Measurements from ENCODE around the gene PDCD1.
"Not testable (repeated sequence)": the region's sequence is repeated elsewhere in the genome, so short reads cannot be mapped to it uniquely, and the experiment has no call there.

Gene PDCD1

GRCh38 chr2:241822264-241822623 lies 36.5 kb downstream of the PDCD1 start:
- no peak for DNase-seq

- no peak for DNase-seq
Observed at GRCh38 chr2:241821460-241822263, 37.0 kb downstream of the PDCD1 start.

DNA sequence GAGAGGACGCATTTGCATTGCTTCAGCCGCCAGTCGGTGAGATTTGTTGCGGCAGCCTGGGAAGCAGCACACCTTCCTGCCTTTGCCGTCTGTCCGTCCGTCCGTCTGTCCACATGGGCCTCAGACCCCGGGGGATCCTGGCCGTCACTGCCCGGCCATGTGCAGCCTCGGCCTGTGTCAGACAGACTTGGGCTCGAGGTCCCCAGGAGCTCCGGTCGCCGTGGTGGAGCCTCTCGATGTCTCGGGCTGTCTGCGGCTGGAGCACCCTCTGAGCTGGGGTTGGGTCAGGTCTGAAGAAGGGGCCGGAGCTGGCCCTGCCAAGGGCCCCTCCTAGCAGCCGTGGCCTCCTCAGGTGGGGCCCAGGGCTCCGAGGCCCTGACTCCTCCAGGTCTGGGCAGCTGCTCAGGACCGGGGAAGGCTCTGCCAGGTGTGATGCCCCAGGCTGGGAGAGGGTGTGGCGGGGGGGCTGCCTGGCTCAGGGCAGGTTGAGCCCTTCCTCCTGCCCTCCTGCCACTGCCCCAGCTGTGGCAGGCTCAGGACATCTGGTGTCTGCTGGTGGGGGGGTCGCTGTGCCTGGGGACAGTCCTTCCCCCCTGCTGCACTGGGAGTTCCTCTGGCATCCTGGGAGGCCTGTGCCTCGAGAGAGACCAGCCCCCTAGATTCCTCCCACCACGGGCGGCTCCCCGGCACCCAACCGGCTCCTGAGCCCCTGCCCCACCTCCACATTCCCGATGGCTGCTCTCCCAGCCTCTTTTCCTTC lies 37.9 kb downstream of the PDCD1 start:
- DNase-seq: no peak

GRCh38 chr2:241819947-241820624 lies 38.6 kb downstream of the PDCD1 start:
- DNase-seq: not testable (repeated sequence)

GRCh38 chr2:241818943-241819270 lies 39.8 kb downstream of the PDCD1 start:
- DNase-seq: no peak

- no peak for DNase-seq
Observed at GRCh38 chr2:241818229-241818942, 40.3 kb downstream of the PDCD1 start.

- DNase-seq: not testable (repeated sequence)
Observed at GRCh38 chr2:241817821-241818215, 40.9 kb downstream of the PDCD1 start.

- no peak for DNase-seq
Observed at GRCh38 chr2:241817126-241817820, 41.4 kb downstream of the PDCD1 start.

DNA sequence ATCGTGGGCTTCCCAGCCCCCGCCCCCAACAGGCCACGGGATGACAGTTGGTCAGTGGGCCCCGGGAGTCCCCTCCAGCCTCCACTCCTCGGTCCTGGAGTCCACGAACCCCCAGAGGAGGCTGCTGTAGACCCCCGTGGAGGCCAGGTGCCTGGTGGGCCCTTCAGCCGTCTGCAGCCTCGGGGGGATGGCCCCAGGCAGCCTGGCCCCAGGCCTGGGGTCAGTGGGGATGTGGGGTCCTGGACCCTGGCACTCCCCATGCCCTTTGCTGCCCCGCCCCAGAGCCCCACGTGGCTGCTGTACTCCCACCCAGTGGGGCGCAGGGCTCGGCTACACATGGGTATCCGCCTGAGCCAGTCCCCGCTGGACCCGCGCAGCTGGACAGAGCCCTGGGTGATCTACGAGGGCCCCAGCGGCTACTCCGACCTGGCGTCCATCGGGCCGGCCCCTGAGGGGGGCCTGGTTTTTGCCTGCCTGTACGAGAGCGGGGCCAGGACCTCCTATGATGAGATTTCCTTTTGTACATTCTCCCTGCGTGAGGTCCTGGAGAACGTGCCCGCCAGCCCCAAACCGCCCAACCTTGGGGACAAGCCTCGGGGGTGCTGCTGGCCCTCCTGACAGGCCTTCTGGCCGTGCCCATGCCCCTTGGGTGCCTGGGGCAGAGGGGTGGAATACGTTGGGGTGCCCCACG lies 42.1 kb downstream of the PDCD1 start:
- DNase-seq: no peak

- no peak for DNase-seq
Observed at GRCh38 chr2:241815477-241816430, 42.9 kb downstream of the PDCD1 start.

GRCh38 chr2:241814643-241815476 lies 43.8 kb downstream of the PDCD1 start:
- no peak for DNase-seq

DNA sequence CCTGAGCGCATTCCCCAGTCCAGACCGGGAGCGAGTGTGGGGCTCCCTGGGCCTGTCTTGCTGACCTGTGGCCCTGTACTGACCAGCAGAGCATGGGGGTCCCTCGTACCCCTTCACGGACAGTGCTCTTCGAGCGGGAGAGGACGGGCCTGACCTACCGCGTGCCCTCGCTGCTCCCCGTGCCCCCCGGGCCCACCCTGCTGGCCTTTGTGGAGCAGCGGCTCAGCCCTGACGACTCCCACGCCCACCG lies 44.4 kb downstream of the PDCD1 start:
- DNase-seq: no peak

DNA sequence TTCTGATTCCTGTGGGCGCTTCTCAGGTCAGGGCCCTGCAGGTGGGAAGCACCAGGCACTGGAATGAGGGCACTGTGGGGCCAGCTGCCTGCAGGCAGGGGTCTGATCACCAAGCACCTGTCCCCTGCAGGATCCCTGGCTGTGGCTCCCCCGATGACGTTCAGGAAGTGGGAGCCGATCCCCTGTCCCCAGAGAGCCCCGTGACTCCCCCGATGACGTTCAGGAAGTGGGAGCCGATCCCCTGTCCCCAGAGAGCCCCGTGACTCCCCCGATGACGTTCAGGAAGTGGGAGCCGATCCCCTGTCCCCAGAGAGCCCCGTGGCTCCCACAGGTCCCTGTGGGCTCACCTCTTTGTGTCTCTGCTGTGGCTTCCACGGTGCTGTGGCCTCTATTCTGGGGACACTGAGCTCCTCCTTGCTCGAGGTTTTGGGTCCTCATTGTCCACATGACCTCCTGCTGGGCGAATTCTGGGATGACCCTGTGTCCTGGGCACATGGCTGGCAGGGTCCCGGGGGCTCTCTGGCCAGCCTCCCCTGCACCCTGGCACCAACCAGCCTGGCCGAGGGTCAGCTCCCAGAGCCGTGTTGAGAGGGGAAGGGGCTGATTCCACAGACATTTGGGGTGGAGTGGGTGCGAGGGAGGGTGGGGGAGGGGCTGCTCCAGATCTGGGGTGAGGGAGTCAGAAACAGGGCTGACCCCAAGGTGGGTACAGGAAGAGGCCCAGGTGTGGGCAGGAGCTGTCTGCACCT lies 44.9 kb downstream of the PDCD1 start:
- DNase-seq: no peak

GRCh38 chr2:241812730-241813643 lies 45.7 kb downstream of the PDCD1 start:
- no peak for DNase-seq

GRCh38 chr2:241811952-241812729 lies 46.6 kb downstream of the PDCD1 start:
- DNase-seq: no peak

DNA sequence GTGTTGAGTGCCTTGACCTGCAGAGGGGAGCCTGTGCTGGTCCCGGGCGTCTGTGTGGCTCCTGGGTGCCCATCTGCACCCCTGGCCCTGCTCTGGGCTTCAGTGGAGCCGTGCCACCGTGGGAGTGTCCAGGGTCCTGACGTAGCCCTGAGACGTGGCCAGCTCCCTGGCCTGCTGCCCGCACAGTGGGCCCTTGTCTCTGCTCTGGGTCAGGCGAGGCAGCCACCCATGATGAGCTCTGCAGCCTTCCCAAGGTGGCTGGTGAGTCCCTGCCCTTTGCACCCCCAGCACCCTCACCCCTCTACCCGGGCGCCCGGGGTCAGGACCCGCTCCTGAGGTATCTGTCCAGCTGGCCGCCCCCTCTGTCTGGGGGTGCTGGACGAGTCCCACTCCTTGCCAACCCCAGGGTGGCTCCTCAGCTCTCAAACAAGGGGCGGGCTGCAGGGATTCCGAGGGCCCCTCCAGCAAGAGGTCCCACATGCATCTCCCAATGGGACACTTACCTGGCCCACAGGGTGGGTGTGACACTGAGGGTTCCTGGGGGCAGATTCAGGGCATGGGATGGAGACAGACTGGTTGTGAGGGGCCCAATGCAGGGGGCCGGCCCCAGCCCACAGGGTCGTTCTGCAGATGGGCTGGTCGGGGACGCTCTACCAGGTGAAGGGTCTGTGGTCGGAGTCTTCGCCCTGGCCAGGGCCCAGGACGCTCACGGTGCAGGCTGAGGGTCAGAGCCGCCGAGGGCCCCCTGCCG lies 47.3 kb downstream of the PDCD1 start:
- DNase-seq: no peak
